GM12872 (cell line): ENCODE measurements around the gene RRP15.

ENCODE experiments used
- TF ChIP-seq, protein P1 (sequence below): IDR thresholded peaks from 3 replicates; pipeline ENCODE4 v1.5.1; 2011; ENCODE audit warnings: low read depth, mild to moderate bottlenecking, low read length, moderate library complexity; ENCODE audit not compliant: insufficient read depth

RRP15 gene

DNA sequence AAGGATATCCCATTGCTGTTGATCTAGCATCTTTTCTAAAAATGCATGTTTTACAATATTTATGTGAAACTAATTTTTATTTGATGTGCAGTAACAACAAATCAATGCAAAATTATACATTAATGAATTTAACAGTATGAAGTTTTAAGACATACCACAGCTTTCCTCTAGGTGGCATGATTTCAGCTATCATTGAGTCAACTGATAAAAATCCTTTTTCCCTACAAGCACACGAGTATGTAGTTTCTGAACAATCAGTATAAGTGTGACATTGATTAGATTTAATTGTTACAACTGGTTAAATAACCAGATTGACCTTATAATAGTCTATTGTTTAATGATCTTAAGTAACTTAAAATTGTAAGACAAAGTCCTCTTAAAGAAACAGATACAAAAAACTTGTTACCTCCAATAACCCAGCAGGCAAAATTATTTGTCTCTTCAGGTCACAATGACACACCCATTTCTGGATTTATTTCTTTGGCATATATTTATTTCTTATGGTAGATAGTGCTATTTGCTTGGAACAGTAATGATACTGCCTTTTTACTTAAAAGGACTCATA, 54.3 kb downstream of the RRP15 start:
- TF ChIP-seq, protein P1, sequence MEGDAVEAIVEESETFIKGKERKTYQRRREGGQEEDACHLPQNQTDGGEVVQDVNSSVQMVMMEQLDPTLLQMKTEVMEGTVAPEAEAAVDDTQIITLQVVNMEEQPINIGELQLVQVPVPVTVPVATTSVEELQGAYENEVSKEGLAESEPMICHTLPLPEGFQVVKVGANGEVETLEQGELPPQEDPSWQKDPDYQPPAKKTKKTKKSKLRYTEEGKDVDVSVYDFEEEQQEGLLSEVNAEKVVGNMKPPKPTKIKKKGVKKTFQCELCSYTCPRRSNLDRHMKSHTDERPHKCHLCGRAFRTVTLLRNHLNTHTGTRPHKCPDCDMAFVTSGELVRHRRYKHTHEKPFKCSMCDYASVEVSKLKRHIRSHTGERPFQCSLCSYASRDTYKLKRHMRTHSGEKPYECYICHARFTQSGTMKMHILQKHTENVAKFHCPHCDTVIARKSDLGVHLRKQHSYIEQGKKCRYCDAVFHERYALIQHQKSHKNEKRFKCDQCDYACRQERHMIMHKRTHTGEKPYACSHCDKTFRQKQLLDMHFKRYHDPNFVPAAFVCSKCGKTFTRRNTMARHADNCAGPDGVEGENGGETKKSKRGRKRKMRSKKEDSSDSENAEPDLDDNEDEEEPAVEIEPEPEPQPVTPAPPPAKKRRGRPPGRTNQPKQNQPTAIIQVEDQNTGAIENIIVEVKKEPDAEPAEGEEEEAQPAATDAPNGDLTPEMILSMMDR, result peak; percentile 59; the same call in 2 of the 3 replicates

DNA sequence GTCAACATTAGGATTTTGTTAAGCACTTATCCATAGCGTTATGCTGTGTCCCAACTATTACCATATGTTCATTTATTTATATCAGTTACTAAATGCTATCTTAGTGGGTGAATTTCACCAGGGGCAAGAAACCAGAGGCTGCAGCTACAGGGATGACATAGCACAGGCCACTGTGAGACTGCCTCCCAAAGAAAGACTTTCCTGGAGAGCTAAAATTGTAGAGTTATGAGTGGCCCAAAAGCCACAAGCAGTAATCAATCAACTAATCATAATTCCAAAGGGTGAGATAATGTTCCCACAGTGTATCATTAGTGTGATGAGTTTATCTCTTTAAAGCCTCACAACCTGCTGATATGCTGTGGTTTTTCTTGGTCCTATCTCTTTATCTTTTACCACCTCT, 56.2 kb downstream of the RRP15 start:
- TF ChIP-seq, protein P1, result no peak

DNA sequence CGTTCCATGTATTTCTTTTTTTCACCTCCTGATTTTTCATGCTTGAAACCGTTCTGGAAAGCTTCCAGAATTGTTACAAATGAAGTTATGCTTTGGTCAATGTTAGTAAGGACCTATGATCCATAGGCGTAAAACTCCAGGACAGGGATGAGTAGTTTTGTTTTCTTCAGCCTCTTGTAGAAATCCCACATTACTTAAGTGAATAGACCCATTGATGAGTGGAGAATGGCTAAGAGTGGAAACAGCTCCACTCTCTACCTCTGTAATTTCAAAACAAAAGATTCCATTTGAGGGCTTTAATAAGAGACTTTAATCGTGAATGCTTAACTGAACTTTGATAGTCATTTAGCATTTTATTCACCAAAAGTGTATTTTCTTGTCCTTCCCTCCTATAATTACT, 57.0 kb downstream of the RRP15 start:
- TF ChIP-seq, protein P1, result no peak

DNA sequence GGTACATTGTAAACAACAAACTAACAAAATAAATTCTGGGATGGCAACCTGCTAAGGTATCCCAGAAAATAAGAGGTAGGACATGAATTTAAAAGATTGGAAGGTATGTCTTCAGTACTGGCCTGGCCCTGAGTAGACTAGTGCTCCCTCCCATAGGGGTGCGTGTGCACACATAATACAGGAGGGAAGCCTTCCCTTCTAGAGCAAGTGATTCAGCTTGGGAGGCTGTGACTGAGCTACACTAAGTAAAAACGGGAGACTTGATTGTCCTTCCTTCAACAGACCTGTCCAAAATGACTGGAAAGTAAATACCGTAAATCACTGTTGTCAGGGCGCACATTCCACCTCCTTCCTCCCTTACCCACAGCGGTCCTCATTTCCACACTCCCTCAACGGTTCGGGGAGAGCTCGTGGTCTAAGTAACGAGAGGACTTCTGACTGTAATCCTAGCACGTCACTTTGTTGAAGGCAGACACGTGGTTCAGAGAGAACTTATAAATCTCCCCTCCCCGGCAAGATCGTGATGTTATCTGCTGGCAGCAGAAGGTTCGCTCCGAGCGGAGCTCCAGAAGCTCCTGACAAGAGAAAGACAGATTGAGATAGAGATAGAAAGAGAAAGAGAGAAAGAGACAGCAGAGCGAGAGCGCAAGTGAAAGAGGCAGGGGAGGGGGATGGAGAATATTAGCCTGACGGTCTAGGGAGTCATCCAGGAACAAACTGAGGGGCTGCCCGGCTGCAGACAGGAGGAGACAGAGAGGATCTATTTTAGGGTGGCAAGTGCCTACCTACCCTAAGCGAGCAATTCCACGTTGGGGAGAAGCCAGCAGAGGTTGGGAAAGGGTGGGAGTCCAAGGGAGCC, 60.0 kb downstream of the RRP15 start, which contains the start of gene TGFB2:
Gene TGFB2 (plus strand): TSS at position 523 of the 859 bp plus-strand sequence. CDS start 1,366 bp downstream, outside the sequence.
- TF ChIP-seq, protein P1, result no peak

DNA sequence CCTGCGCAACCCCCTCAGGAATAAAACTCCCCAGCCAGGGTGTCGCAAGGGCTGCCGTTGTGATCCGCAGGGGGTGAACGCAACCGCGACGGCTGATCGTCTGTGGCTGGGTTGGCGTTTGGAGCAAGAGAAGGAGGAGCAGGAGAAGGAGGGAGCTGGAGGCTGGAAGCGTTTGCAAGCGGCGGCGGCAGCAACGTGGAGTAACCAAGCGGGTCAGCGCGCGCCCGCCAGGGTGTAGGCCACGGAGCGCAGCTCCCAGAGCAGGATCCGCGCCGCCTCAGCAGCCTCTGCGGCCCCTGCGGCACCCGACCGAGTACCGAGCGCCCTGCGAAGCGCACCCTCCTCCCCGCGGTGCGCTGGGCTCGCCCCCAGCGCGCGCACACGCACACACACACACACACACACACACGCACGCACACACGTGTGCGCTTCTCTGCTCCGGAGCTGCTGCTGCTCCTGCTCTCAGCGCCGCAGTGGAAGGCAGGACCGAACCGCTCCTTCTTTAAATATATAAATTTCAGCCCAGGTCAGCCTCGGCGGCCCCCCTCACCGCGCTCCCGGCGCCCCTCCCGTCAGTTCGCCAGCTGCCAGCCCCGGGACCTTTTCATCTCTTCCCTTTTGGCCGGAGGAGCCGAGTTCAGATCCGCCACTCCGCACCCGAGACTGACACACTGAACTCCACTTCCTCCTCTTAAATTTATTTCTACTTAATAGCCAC, 60.7 kb downstream of the RRP15 start:
- TF ChIP-seq, protein P1, result no peak

DNA sequence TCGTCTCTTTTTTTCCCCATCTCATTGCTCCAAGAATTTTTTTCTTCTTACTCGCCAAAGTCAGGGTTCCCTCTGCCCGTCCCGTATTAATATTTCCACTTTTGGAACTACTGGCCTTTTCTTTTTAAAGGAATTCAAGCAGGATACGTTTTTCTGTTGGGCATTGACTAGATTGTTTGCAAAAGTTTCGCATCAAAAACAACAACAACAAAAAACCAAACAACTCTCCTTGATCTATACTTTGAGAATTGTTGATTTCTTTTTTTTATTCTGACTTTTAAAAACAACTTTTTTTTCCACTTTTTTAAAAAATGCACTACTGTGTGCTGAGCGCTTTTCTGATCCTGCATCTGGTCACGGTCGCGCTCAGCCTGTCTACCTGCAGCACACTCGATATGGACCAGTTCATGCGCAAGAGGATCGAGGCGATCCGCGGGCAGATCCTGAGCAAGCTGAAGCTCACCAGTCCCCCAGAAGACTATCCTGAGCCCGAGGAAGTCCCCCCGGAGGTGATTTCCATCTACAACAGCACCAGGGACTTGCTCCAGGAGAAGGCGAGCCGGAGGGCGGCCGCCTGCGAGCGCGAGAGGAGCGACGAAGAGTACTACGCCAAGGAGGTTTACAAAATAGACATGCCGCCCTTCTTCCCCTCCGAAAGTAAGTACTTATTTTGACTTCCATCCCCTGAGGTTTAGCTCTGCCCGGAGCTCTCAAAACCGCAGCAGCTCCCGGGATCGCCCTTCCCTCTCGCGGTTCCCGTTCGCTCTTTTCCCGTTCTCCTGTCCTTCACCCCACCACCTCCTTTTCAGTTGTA, 61.5 kb downstream of the RRP15 start:
- TF ChIP-seq, protein P1, result no peak
